GM23248 (cell line): ENCODE results near the gene NPAS2. TPM values are rescaled to one million over a fixed set of nuclear protein-coding genes. Genes with fewer than 3 reads are reported as not detected.

ENCODE experiments used
- DNase-seq: peaks from one replicate; pipeline ENCODE4 v3.0.0-alpha.2; 2015
- H2AFZ ChIP-seq: fragments of 200-600 bp; sonication (generic); 2 replicates; pipeline ENCODE4 v1.6.1; 2016; ENCODE audit warnings: antibody characterized with exemption
- H3F3A ChIP-seq: fragments of 200-600 bp; sonication (generic); 2 replicates; pipeline ENCODE4 v1.6.1; 2016; ENCODE audit warnings: mild to moderate bottlenecking, antibody characterized with exemption, mixed run types; ENCODE audit not compliant: insufficient read depth
- H3K27ac ChIP-seq: fragments of 200-600 bp; sonication (generic); 2 replicates; pipeline ENCODE4 v1.5.1; 2016; ENCODE audit warnings: mild to moderate bottlenecking
- H3K27me3 ChIP-seq: fragments of 200-600 bp; sonication (generic); replicated peaks from 2 replicates; pipeline ENCODE4 v1.6.1; 2016; ENCODE audit warnings: mild to moderate bottlenecking; ENCODE audit not compliant: insufficient read depth
- H3K36me3 ChIP-seq: fragments of 200-600 bp; sonication (generic); 2 replicates; pipeline ENCODE4 v1.6.1; 2016; ENCODE audit warnings: low read depth, mild to moderate bottlenecking
- H3K4me1 ChIP-seq: fragments of 200-600 bp; sonication (generic); 2 replicates; pipeline ENCODE4 v1.6.1; 2016; ENCODE audit warnings: mild to moderate bottlenecking; ENCODE audit not compliant: insufficient read depth
- H3K4me2 ChIP-seq: fragments of 200-600 bp; sonication (generic); one replicate; pipeline ENCODE4 v1.6.1; 2016; ENCODE audit warnings: mild to moderate bottlenecking; ENCODE audit not compliant: unreplicated experiment
- H3K4me3 ChIP-seq: fragments of 200-600 bp; sonication (generic); 2 replicates; pipeline ENCODE4 v1.5.1; 2016; ENCODE audit warnings: mild to moderate bottlenecking
- H3K79me2 ChIP-seq: fragments of 200-600 bp; sonication (generic); 2 replicates; pipeline ENCODE4 v1.6.1; 2016; ENCODE audit warnings: mild to moderate bottlenecking; ENCODE audit not compliant: insufficient read depth
- H3K9ac ChIP-seq: fragments of 200-600 bp; sonication (generic); 2 replicates; pipeline ENCODE4 v1.6.1; 2016; ENCODE audit warnings: mild to moderate bottlenecking
- H3K9me2 ChIP-seq: fragments of 200-600 bp; sonication (generic); 2 replicates; pipeline ENCODE4 v1.6.1; 2016; ENCODE audit warnings: mixed run types, mild to moderate bottlenecking, moderate library complexity; ENCODE audit not compliant: insufficient read depth
- H3K9me3 ChIP-seq: fragments of 200-600 bp; sonication (generic); one replicate; pipeline ENCODE4 v1.6.1; 2017; ENCODE audit warnings: low read depth
- H4K20me1 ChIP-seq: fragments of 200-600 bp; sonication (generic); 2 replicates; pipeline ENCODE4 v1.6.0; 2016; ENCODE audit not compliant: insufficient read depth
- EZH2 ChIP-seq: fragments of 200-600 bp; sonication (generic); IDR thresholded peaks from 2 replicates; pipeline ENCODE4 v1.6.1; 2018; ENCODE audit warnings: antibody characterized with exemption, mild to moderate bottlenecking; ENCODE audit not compliant: insufficient read depth, poor library complexity, severe bottlenecking
- EZH2phosphoT487 ChIP-seq: fragments of 200-600 bp; sonication (generic); IDR thresholded peaks from 2 replicates; pipeline ENCODE4 v1.6.1; 2018; ENCODE audit warnings: antibody characterized with exemption, moderate library complexity, mild to moderate bottlenecking, low read depth; ENCODE audit not compliant: insufficient read depth
- WGBS, 2 experiments: methylation state at CpG; one replicate each; pipeline ENCODE4 v1.1.6; 2015 to 2017; ENCODE audit warnings: low lambda C conversion rate in 2 of 2, low coverage in 1 of 2; ENCODE audit errors: missing lambda C conversion rate in 2 of 2; 5-methylcytosine and 5-hydroxymethylcytosine counted together
- in situ Hi-C: fragments of 300-500 bp; cut with MboI; formaldehyde crosslinking; loops from 2 replicates; pipeline ENCODE4 v1.15.0; 2020
- polyA plus RNA-seq: library from polyadenylated mRNA; unstranded; fragments of >200 nt; fragmentation: Nextera tagmentation; extraction: Ambion mirVana; gene quantifications from 2 replicates; pipeline ENCODE4 v1.2.1, GENCODE V29; 2016
- total RNA-seq: library from RNA; depleted of rRNA; stranded (reverse); fragments of >200 nt; shearing (Covaris generic); gene quantifications from 2 replicates; pipeline ENCODE4 v1.2.3, GENCODE V29; 2014

NPAS2 gene
- total and polyA plus RNA-seq, 2 experiments from 2014 or later: 3.8 to 10.8 TPM

DNA sequence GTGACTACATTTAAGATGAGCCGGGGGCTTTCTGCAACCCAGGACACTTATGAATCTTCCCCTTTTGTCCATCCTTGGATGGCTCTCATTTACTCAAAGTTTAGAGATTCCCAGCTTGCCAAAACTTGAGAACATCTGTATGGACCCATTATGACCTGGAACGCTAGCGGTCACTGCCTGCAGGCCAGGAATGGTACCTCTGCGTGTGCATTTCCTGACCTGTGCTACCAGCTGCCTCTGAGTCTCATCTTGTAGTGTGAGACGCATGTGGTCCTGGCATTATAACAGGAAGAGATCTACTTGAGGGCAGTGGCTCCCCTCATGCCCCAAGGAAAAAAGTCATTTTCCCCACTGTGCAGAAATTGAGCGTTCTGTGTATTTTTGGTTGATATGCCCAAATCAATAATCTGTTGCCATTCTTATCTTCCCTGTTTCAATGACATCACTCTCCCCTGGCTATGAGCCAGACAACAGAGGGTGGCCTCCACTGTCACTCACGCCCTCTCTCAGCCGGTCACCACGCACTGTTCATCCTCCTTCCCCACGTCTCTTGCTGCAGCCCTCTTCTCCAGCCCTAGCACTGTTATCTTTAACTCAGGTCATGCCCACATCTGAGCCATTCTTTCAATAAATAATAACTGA lies 28.5 kb upstream of the NPAS2 start:
- DNase-seq: no peak
- 83 to 88% methylated on average over 10 of the region's 10 CpGs for WGBS, 2 experiments
- H4K20me1 ChIP-seq: no peaks in the 10 kb centered on the region
- peaks cover 5% of the 10 kb centered on the region for H3K4me1 ChIP-seq
- TF ChIP-seq EZH2phosphoT487 (no peak), EZH2 (no peak)
- no peaks in the 10 kb centered on the region for H3K9me3 ChIP-seq
- no peaks in the 10 kb centered on the region for H3K9me2 ChIP-seq
- no peak overlapping the region for H3K4me3 ChIP-seq
- H3K36me3 ChIP-seq: no peaks in the 10 kb centered on the region
- H3F3A ChIP-seq: 0 out of 2 replicates have a peak, but pooled peaks cover 11% of the 10 kb centered on the region
- H3K79me2 ChIP-seq: no peaks in the 10 kb centered on the region
- no peak overlapping the region for H3K27ac ChIP-seq
- H3K9ac ChIP-seq: no peak overlapping the region
- in situ Hi-C loops: no loop called here
- H2AFZ ChIP-seq: no peak overlapping the region
- H3K27me3 ChIP-seq: no peaks in the 10 kb centered on the region; the same call in 1 of the 2 replicates
- H3K4me2 ChIP-seq: no peak overlapping the region

DNA sequence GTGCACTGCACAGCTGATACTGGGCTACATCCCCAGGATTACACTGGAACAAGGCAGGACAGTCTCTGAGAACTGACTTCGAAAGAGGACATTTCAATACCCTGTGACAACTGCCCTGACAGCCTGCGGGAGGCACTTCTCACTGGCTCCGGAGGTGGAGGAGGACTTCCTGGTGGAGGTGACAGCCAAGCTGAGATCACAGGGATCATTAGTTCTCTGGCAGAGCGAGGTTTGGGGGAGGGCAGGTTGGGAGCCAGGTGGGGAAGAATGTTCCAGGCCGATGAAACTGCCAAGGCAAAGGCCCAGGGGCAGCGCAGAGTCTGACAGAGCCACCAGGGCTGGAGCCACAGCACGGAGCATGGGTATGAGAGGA lies 28.0 kb upstream of the NPAS2 start:
- no peak for TF ChIP-seq EZH2
- TF ChIP-seq EZH2phosphoT487: no peak
- H4K20me1 ChIP-seq: no peaks in the 10 kb centered on the region
- no peak overlapping the region for H3K4me3 ChIP-seq
- no peak overlapping the region for H2AFZ ChIP-seq
- no peak for DNase-seq
- no peaks in the 10 kb centered on the region for H3K9me2 ChIP-seq
- in situ Hi-C loops: no loop called here
- H3K27ac ChIP-seq: no peak overlapping the region
- H3F3A ChIP-seq: 0 out of 2 replicates have a peak, but pooled peaks cover 6% of the 10 kb centered on the region
- no peak overlapping the region for H3K9ac ChIP-seq
- H3K79me2 ChIP-seq: no peaks in the 10 kb centered on the region
- no peak overlapping the region for H3K4me2 ChIP-seq
- H3K4me1 ChIP-seq: no peaks in the 10 kb centered on the region; the same call in 1 of the 2 replicates
- 82 to 84% methylated on average over 7 of the region's 7 CpGs for WGBS, 2 experiments
- no peaks in the 10 kb centered on the region for H3K36me3 ChIP-seq
- H3K27me3 ChIP-seq: no peaks in the 10 kb centered on the region; the same call in 1 of the 2 replicates
- no peaks in the 10 kb centered on the region for H3K9me3 ChIP-seq

DNA sequence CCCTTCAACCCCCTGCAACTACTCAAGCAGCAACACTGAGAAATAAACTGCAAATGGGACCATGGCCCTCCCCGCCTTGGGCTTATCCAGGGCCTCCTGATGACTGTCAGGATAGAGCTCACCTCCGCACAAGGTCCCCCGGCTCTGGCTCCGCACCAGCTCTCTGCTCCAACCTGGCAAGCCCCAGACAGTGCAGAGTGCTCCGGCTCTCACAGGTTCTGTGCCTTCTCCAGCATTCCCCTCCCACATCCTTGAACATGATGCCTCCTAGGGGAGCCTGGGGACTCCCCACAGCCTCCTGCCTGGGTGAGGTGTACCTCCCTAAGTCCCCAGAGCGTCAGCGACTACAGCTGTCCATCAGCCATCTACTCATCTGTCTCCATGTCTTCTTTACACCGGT lies 26.7 kb upstream of the NPAS2 start:
- Histone ChIP-seq H3K4me2 (no peak overlapping the region), H3K9me3 (no peaks in the 10 kb centered on the region), H4K20me1 (no peaks in the 10 kb centered on the region), H3K36me3 (no peaks in the 10 kb centered on the region), H3K4me1 (no peaks in the 10 kb centered on the region), H3K79me2 (no peaks in the 10 kb centered on the region), H3K9me2 (no peaks in the 10 kb centered on the region), H3K27ac (no peak overlapping the region), H3K9ac (no peak overlapping the region), H3K27me3 (no peaks in the 10 kb centered on the region; the same call in 1 of the 2 replicates), H2AFZ (no peak overlapping the region), H3K4me3 (no peak overlapping the region), H3F3A (no peaks in the 10 kb centered on the region)
- in situ Hi-C loops: no loop called here
- DNase-seq: no peak
- 81 to 90% methylated on average over 8 of the region's 8 CpGs for WGBS, 2 experiments
- TF ChIP-seq EZH2 (no peak), EZH2phosphoT487 (no peak)

DNA sequence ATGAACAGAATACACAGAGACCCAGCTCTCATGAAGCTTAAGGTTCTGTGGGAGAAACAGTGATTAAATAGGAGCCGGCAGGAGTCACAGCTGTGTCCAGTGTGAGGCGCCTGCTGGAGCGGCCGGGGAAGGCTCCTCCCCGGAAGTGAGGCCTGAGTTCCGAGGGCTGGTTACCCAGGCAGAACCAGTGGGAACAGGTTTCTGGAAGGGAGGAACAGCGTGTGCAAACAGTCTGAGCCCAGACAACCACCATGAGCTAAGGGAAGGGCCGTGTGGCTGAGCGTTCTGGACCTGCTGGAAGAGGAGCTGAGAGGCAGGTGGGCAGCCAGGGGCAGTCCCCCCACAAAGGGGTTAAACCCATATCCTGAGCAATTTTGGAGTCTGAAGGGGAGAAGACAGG lies 26.0 kb upstream of the NPAS2 start:
- no peaks in the 10 kb centered on the region; the same call in 1 of the 2 replicates for H3K27me3 ChIP-seq
- DNase-seq: no peak
- H3K4me1 ChIP-seq: no peaks in the 10 kb centered on the region
- no peaks in the 10 kb centered on the region for H3F3A ChIP-seq
- no peak overlapping the region for H3K9ac ChIP-seq
- H3K4me2 ChIP-seq: no peak overlapping the region
- no peak for TF ChIP-seq EZH2
- TF ChIP-seq EZH2phosphoT487: no peak
- WGBS, 2 experiments: 64 to 68% methylated on average over 9 of the region's 9 CpGs
- in situ Hi-C loops: no loop called here
- no peaks in the 10 kb centered on the region for H3K36me3 ChIP-seq
- no peaks in the 10 kb centered on the region for H3K9me3 ChIP-seq
- H2AFZ ChIP-seq: no peak overlapping the region
- no peaks in the 10 kb centered on the region for H3K79me2 ChIP-seq
- no peaks in the 10 kb centered on the region for H4K20me1 ChIP-seq
- no peak overlapping the region for H3K27ac ChIP-seq
- H3K9me2 ChIP-seq: no peaks in the 10 kb centered on the region
- no peak overlapping the region for H3K4me3 ChIP-seq
